Fibroblast of lung (primary cell): ENCODE results near the gene ARHGEF19.

Experiments
- EZH2 ChIP-seq: IDR thresholded peaks from 2 replicates; pipeline ENCODE4 v1.5.1; 2012; ENCODE audit warnings: low read length, control low read depth, mild to moderate bottlenecking; ENCODE audit errors: missing control alignments
- TF ChIP-seq, protein P1 (sequence below), 2 donors: IDR thresholded peaks in 1 of 2; conservative IDR thresholded peaks in 1 of 2; 1 replicate in 1 of 2; 2 replicates in 1 of 2; pipeline ENCODE4 v1.5.1; 2011 to 2012; ENCODE audit warnings: low read length in 2 of 2, control low read depth in 1 of 2, inconsistent platforms in 1 of 2, low read depth in 1 of 2, mild to moderate bottlenecking in 1 of 2

DNA sequence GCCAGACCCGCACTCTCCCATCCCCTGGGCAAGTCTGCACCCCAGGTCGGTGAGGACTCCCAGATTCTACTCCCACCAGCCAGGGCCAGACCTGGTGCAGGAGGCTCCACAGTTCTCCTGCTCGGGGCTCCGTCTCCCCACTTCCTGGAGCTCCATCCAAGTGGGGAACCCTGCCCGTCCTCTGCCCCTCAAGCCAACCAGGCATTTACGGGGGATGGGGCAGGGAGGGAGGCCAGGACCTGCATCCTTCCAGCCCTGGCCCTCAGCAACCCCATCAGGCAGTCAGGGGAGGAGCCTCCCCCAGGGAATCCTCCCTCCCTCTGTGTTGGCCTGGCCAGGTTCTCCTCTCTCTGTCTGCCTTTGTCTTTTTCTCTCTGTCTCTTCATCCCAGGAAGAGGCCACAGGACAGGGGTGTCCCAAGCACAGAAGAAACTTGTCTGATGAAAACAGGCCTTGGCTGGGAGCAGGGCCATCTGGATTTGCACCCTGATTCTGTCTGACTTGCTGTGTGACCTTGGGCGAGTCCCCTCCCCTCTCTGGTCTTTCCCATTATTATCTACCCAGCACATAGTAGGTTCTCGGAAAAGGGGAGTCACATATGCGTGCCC is 38.1 kb downstream of the ARHGEF19 start:
- no peak for TF ChIP-seq EZH2
- TF ChIP-seq, protein P1, sequence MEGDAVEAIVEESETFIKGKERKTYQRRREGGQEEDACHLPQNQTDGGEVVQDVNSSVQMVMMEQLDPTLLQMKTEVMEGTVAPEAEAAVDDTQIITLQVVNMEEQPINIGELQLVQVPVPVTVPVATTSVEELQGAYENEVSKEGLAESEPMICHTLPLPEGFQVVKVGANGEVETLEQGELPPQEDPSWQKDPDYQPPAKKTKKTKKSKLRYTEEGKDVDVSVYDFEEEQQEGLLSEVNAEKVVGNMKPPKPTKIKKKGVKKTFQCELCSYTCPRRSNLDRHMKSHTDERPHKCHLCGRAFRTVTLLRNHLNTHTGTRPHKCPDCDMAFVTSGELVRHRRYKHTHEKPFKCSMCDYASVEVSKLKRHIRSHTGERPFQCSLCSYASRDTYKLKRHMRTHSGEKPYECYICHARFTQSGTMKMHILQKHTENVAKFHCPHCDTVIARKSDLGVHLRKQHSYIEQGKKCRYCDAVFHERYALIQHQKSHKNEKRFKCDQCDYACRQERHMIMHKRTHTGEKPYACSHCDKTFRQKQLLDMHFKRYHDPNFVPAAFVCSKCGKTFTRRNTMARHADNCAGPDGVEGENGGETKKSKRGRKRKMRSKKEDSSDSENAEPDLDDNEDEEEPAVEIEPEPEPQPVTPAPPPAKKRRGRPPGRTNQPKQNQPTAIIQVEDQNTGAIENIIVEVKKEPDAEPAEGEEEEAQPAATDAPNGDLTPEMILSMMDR (conservative IDR thresholded peaks at IDR 0.05 in 1 of 2, IDR thresholded peaks at IDR 0.05 in 1 of 2; ENCODE audit: low read depth in 1 of 2, low read length in 2 of 2), result no peak
